Panc1 (cell line): ENCODE measurements around the gene POU2F2. TPM values are rescaled to one million over a fixed set of nuclear protein-coding genes. Genes with fewer than 3 reads are reported as not detected.
A peak's percentile ranks its signal among the peaks of the same experiment; 100 is the strongest.

Source experiments
- ATAC-seq: fragments of 200-7000 bp; cut with Tn5 transposase; 2 replicates; pipeline ENCODE4 v1.9.1; 2020; ENCODE audit warnings: mild to moderate bottlenecking, moderate library complexity
- BruUV-seq: library from RNA; stranded (reverse); fragments of 400-500 nt; replicated peaks from 2 replicates; lab custom pipeline; 2021; lab: Mats Ljungman, UMichigan
- CTCF ChIA-PET: fragments of 300-600 bp; sonication (Branson Sonifier 250); formaldehyde crosslinking; loops from one replicate; lab custom pipeline; 2022; ENCODE audit warnings: antibody characterized with exemption; lab: Charles Lee
- POLR2A ChIA-PET: fragments of 300-600 bp; sonication (Branson Sonifier 250); formaldehyde crosslinking; loops from one replicate; lab custom pipeline; 2022; ENCODE audit warnings: antibody characterized with exemption; lab: Charles Lee
- DNase-seq: peaks from one replicate; pipeline ENCODE4 v3.0.0-alpha.2; 2010; ENCODE audit warnings: low read depth, low spot score
- H3K27ac ChIP-seq: 2 replicates; pipeline ENCODE4 v1.5.1; 2011; ENCODE audit warnings: mild to moderate bottlenecking, low read length, inconsistent platforms
- H3K27me3 ChIP-seq: fragments of 200-500 bp; sonication (Bioruptor generic); 2 replicates; pipeline ENCODE4 v1.6.0; 2014; ENCODE audit warnings: low read length, inconsistent platforms; ENCODE audit not compliant: control insufficient read depth, insufficient read depth
- H3K36me3 ChIP-seq: fragments of 200-500 bp; sonication (Bioruptor generic); 2 replicates; pipeline ENCODE4 v1.5.1; 2014; ENCODE audit warnings: inconsistent platforms, mild to moderate bottlenecking, low read length, moderate library complexity; ENCODE audit not compliant: control insufficient read depth, insufficient read depth
- H3K4me1 ChIP-seq: 2 replicates; pipeline ENCODE4 v1.5.1; 2011; ENCODE audit warnings: inconsistent platforms, mild to moderate bottlenecking, low read length, moderate library complexity; ENCODE audit not compliant: control insufficient read depth, insufficient read depth
- H3K4me3 ChIP-seq, 2 experiments: 2 replicates each; pipeline ENCODE4 v1.5.1; 2011 to 2012; ENCODE audit warnings: low read depth in 2 of 2, low read length in 2 of 2, mild to moderate bottlenecking in 2 of 2, inconsistent platforms in 1 of 2, moderate library complexity in 1 of 2
- H3K9me3 ChIP-seq: fragments of 200-500 bp; sonication (Bioruptor generic); 2 replicates; pipeline ENCODE4 v1.5.1; 2014; ENCODE audit warnings: low read depth, mild to moderate bottlenecking, inconsistent platforms, low read length, moderate library complexity; ENCODE audit not compliant: control insufficient read depth, insufficient read depth
- CTCF ChIP-seq: fragments of 450-650 bp; IDR thresholded peaks from 2 replicates; pipeline ENCODE4 v1.5.1; 2017; ENCODE audit warnings: mild to moderate bottlenecking
- POLR2AphosphoS5 ChIP-seq: IDR thresholded peaks from 2 replicates; pipeline ENCODE4 v1.6.1; 2012; ENCODE audit warnings: mild to moderate bottlenecking, low read depth, low read length, moderate library complexity
- SIN3A ChIP-seq: IDR thresholded peaks from 2 replicates; pipeline ENCODE4 v1.6.1; 2012; ENCODE audit warnings: low read depth, mild to moderate bottlenecking, low read length, moderate library complexity, borderline replicate concordance; ENCODE audit not compliant: insufficient read depth
- TCF7L2 ChIP-seq: IDR thresholded peaks from 2 replicates; pipeline ENCODE4 v1.6.1; 2011; ENCODE audit warnings: mild to moderate bottlenecking, low read depth, low read length, inconsistent platforms
- in situ Hi-C: cut with HindIII; loops from 2 replicates; pipeline ENCODE4 v1.10.0; 2016; ENCODE audit warnings: low sequenced_read_pairs, low pct_unique_long_range_greater_than_20kb
- intact Hi-C: fragments of 100-400 bp; cut with micrococcal nuclease; formaldehyde crosslinking; loops from one replicate; pipeline ENCODE4 v1.10.0; 2022; ENCODE audit not compliant: unreplicated experiment
- total RNA-seq: library from RNA; stranded (reverse); gene quantifications from one replicate; pipeline ENCODE4 v1.2.1, GENCODE V29; 2021; ENCODE audit not compliant: unreplicated experiment
- TF ChIP-seq, protein P1 (sequence below), 2 experiments: IDR thresholded peaks; 2 replicates each; pipeline ENCODE4 v1.6.1; 2011 to 2012; ENCODE audit warnings: low read depth in 2 of 2, control low read depth in 1 of 2, low read length in 1 of 2, mild to moderate bottlenecking in 1 of 2, moderate library complexity in 1 of 2; ENCODE audit not compliant: insufficient read depth in 1 of 2

Gene POU2F2
- total RNA-seq, 1 experiment from 2014 or later: 0.10 TPM

DNA sequence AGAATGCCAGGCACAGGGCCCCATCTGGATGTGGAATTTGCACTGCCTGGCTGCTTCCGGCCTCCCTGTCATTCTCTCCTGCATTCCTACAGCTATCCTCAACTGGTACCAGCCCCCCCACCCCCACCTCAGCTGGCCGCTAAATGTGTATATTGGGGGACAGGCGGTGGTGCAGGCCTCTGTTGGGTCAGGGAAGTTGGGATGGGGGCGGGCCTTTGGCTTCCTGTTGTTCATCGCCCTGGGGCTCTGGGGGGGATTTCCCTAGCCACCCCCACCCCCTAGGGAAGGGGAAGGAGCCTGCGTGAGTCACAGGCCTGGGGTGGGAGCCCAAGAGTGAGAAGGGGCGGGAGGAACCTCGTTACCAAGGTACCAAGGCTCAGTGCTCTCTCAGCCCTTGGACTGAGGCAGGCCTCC is 10.6 kb downstream of the POU2F2 start:
- Histone ChIP-seq H3K9me3 (no peaks in the 10 kb centered on the region), H3K36me3 (no peaks in the 10 kb centered on the region), H3K4me1 (no peaks in the 10 kb centered on the region), H3K27me3 (no peaks in the 10 kb centered on the region), H3K4me3 (no peak overlapping the region), H3K27ac (no peak overlapping the region)
- BruUV-seq: no TSS peak
- ChIA-PET CTCF (interaction anchor here (0.6 kb wide), 1 partner anchor 108 kb away, joined by 3 read pairs; no protein-coding TSS in a partner anchor), POLR2A (no interaction called here)
- TF ChIP-seq, protein P1, sequence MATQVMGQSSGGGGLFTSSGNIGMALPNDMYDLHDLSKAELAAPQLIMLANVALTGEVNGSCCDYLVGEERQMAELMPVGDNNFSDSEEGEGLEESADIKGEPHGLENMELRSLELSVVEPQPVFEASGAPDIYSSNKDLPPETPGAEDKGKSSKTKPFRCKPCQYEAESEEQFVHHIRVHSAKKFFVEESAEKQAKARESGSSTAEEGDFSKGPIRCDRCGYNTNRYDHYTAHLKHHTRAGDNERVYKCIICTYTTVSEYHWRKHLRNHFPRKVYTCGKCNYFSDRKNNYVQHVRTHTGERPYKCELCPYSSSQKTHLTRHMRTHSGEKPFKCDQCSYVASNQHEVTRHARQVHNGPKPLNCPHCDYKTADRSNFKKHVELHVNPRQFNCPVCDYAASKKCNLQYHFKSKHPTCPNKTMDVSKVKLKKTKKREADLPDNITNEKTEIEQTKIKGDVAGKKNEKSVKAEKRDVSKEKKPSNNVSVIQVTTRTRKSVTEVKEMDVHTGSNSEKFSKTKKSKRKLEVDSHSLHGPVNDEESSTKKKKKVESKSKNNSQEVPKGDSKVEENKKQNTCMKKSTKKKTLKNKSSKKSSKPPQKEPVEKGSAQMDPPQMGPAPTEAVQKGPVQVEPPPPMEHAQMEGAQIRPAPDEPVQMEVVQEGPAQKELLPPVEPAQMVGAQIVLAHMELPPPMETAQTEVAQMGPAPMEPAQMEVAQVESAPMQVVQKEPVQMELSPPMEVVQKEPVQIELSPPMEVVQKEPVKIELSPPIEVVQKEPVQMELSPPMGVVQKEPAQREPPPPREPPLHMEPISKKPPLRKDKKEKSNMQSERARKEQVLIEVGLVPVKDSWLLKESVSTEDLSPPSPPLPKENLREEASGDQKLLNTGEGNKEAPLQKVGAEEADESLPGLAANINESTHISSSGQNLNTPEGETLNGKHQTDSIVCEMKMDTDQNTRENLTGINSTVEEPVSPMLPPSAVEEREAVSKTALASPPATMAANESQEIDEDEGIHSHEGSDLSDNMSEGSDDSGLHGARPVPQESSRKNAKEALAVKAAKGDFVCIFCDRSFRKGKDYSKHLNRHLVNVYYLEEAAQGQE (IDR thresholded peaks at IDR 0.05; ENCODE audit: insufficient read depth in 1 of 2, low read depth in 2 of 2, low read length in 1 of 2): no peak
- TF ChIP-seq SIN3A: no peak
- TF ChIP-seq TCF7L2: no peak
- TF ChIP-seq CTCF: no peak
- TF ChIP-seq POLR2AphosphoS5: no peak
- intact Hi-C loops: no loop called here
- in situ Hi-C loops: no loop called here
- ATAC-seq: peak; percentile 65
- no peak for DNase-seq

GRCh38 chr19:42121036-42121621 is 11.1 kb downstream of the POU2F2 start:
- TF ChIP-seq SIN3A (no peak), POLR2AphosphoS5 (no peak), CTCF (no peak), TCF7L2 (no peak)
- TF ChIP-seq, protein P1 (IDR thresholded peaks at IDR 0.05; ENCODE audit: insufficient read depth in 1 of 2, low read depth in 2 of 2, low read length in 1 of 2): no peak
- Histone ChIP-seq H3K4me1 (no peaks in the 10 kb centered on the region), H3K27ac (no peak overlapping the region), H3K27me3 (no peaks in the 10 kb centered on the region), H3K36me3 (no peaks in the 10 kb centered on the region), H3K9me3 (no peaks in the 10 kb centered on the region), H3K4me3 (no peak overlapping the region)
- no peak for DNase-seq
- in situ Hi-C loops: no loop called here
- BruUV-seq: no TSS peak
- ChIA-PET POLR2A (no interaction called here), CTCF (interaction anchor here (0.6 kb wide), 1 partner anchor 109 kb away, joined by 3 read pairs; no protein-coding TSS in a partner anchor)
- intact Hi-C loops: no loop called here
- ATAC-seq: 0 out of 2 replicates have a peak, but pooled peaks have one; percentile 9
